ENCODE data around the gene MYO1H.

Gene MYO1H

DNA sequence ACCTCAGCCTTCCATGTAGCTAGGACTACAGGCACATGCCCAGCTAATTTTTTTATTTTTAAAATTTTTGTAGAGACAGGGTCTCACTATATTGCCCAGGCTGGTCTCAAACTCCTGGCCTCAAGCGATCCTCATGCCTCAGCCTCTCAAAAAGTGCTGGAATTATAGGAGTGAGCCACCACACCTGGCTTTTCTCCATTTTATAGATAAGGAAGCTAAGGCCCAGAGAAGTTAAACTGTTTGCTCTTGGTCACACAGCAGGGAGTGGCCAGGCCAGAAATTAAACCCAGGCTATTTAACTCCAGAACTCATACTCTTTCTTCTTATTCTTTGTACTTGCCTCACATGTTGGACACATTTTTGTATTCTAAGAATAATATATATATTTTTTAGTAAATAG lies 146.2 kb downstream of the MYO1H start:
- DNase-seq, result no peak

- no peak for DNase-seq
These were observed 146.7 kb downstream of the MYO1H start for GRCh38 chr12:109494348-109494881.

DNA sequence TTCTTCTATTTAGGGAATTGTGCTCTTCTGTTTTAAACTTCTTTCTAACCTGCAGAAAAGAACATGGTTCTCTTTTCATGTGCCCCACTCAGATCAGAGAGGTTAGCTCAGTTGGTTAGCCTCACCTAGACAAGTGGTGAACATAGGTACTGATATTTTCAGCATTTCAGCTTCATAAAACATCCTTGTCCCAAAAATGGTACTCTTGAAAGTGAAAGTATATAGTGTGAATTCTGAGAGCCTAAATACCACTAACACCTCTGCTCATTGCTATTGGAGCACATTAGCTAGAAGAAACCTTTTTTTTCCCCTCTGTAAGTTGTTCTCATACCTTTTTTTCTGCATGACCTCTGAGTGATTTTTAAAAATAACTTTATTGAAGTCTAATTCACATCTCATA lies 147.3 kb downstream of the MYO1H start:
- DNase-seq, result no peak

DNA sequence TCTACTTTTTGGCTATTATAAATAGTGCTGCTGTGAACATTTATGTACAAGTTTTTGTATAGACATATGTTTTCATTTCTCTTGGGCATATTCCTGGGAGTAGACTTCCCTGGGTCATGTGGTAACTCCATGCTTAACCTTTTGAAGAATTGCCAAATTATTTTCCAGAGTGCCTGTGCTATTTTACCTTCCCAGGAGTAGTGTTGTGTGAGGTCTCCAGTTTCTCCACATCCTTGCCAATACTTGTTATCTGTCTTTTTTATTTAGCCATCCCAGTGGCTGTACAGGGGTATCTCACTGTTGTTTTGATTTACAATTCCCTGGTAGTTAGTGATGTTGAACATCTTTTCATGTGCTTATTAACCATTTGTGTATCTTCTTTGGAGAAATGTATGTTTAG lies 148.6 kb downstream of the MYO1H start:
- DNase-seq, result no peak

DNA sequence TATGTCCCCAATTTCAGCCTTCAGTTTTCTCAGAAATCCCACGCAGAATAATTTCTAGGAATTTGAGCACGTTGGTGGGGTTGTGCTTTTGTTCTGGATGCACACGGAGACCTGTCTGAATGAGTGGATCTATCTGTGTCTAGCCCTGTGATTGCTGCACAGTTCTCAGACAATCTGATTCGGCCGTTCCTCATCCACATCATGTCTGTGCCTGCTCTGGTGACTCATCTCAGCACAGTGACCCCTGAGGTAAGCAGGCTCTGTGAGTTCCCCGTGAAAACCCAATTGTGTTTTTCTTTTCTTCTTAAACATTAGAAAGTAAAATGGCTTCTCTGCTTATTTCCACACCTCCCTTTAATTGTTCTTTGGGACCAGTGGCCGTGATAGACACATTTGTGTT lies 150.0 kb downstream of the MYO1H start:
- DNase-seq, result no peak
